Subcutaneous adipose tissue (tissue), 4 donors: ENCODE results near the gene DUT. TPM values are rescaled to one million over a fixed set of nuclear protein-coding genes. Genes with fewer than 3 reads are reported as not detected.

Source experiments
- total RNA-seq, 4 donors: library from RNA; depleted of rRNA; stranded (reverse); fragments of >200 nt; gene quantifications; one replicate each; pipeline ENCODE4 v1.1.0, GENCODE V29; 2016
- TF ChIP-seq, protein P1 (sequence below): fragments of 450-650 bp; IDR thresholded peaks from one replicate; pipeline ENCODE4 v1.5.1; 2016; ENCODE audit warnings: low read depth, mild to moderate bottlenecking, control low read depth, antibody characterized with exemption, moderate library complexity

Gene DUT
- total RNA-seq, 4 donors from 2014 or later = 87.6 to 144 (median 93.1) TPM

DNA sequence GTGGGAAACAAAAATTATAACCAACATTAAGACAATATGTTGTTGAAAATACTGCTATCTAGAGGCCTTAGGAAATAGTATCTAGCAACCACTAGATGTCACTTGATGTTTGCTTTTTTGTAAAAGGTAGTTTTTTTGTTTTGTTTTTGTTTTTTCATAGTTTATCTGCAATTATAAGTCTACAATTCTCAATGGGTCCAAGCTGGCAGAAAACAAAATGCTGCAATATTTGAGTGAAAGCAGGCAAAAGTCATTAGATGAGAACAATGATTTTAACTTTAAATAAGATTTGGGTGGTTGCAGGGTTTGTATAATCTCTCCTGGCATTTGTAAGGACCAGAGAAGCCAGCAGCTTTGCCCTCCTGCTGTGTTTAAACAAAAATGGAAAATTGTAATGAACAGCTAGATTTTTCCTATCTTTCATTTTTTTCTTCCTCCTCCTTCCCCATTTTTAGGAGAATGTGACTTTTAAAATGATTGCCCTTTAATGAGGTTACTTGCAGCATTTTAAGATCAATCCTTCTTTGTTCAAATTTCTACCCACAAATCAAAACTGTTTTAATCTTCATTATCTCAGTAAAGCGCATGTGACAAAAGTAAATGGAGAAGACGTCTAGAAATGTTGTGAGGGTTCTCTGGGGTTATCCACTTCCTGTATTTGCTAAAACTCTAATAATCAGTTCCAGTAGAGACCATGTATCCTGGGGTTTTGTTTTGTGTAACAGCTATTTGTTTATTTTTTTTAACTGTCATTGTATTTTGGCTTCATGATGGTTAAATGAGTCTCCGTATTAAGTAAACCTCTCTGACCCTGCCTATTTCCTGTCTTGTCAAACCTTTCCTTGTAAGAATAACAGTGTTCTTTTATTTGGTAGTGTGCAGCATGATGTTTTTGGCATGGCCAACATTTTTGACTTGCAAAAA is 27.3 kb downstream of the DUT start:
- TF ChIP-seq, protein P1, sequence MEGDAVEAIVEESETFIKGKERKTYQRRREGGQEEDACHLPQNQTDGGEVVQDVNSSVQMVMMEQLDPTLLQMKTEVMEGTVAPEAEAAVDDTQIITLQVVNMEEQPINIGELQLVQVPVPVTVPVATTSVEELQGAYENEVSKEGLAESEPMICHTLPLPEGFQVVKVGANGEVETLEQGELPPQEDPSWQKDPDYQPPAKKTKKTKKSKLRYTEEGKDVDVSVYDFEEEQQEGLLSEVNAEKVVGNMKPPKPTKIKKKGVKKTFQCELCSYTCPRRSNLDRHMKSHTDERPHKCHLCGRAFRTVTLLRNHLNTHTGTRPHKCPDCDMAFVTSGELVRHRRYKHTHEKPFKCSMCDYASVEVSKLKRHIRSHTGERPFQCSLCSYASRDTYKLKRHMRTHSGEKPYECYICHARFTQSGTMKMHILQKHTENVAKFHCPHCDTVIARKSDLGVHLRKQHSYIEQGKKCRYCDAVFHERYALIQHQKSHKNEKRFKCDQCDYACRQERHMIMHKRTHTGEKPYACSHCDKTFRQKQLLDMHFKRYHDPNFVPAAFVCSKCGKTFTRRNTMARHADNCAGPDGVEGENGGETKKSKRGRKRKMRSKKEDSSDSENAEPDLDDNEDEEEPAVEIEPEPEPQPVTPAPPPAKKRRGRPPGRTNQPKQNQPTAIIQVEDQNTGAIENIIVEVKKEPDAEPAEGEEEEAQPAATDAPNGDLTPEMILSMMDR = no peak

DNA sequence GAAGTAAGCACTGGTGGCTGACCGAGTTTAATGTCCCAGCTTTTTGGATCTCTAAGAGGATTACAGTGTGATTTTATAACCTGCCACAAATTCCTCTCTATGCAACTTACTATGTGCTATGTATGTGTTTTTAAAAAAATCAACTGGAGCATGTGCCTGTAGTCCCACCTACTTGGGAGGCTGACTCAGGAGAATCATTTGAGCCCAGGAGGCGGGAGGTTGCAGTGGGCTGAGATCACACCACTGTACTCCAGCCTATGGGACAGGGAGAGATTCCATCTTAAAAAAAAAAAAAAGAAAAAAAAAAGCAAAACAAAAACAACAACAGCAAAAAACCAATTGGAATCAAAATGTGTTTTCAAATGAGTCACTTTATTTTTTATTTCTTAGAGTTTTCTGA is 29.6 kb downstream of the DUT start:
- TF ChIP-seq, protein P1 = no peak

DNA sequence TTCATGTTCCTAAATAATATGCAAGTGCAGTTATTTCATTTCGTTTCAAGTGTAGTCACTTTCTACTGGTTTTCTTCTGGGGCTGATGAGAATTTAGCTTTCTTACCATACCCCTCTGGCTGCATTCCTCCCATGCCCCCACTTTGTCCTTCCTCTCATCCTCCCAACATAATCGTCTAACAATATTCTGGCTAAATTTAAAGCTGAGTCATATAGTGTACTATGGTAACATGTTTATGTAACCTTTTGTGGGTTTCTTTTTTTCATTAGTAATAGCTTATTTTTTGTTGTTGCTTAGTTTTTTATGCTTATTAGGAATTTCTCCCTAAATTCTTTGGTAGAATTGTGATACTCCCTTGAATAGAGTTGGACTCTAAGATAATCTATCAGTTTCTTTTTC is 30.5 kb downstream of the DUT start:
- TF ChIP-seq, protein P1 = no peak

DNA sequence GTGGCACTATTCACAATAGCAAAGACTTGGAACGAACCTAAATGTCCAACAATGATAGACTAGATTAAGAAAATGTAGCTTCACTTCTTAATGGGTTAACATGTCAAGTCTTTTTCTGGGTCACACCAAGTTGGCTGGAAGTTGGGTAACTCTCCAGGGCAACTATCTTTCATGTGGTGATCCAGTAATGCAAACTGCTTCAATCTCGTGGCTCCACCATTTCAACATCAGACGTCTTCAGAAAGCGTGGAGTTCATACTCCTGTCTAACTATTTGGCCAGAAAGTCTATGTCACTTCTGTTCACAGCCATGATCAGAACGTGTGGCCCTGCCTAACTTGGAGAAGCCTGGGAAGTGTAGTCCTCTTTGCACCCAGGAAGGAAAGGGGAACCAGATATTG is 32.2 kb downstream of the DUT start:
- TF ChIP-seq, protein P1 = no peak

DNA sequence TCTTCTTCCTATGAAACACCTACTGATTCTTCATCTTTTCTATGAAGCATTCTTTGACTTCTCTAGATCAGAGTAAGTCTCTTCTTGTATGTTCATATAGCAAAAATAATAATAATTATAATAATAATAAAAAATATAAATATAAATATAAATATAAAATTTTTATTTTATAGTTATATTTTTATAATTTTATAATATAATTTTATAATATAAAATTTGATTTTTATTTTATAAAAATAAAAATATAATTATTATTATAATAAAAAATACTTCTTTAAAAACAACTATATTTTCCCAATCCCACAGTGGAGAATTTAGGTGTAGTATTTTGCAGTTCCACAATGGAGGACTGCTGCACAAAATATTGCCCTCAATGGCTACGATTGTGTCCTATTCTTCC is 34.3 kb downstream of the DUT start:
- TF ChIP-seq, protein P1 = no peak

DNA sequence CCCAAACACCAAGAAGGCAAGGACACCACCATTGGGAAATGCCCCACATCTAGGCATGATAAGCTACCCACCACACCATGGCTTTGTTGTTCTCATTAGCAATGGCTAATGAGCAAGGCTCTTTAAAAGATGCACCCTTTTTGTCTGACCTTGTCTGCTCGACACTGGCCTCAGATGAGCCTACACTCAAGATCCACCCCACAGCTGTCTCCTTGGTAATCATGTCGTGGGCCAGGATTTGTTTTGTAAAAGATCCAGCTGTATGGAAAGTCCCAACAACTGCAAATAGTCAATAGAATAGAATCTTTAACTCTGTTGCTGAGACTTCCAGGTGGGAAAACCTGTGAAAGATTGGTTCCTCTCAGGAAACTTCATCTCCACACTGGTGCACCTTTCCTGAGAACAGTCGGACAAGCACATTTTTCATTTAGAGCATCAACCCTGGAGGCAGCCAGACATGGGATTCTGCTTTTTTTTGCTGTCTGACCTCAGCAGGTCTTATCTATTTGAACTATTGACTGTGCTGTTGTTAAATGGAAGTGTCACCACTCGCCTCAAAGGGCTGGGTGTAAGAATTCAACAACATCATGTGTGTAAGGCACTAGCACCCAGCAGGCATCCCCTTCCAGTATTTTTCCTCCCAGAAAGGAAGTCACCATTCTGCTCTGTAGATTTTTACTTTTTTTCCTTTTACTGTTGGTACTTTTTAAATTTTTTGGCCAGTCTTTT is 35.5 kb downstream of the DUT start:
- TF ChIP-seq, protein P1 = no peak

DNA sequence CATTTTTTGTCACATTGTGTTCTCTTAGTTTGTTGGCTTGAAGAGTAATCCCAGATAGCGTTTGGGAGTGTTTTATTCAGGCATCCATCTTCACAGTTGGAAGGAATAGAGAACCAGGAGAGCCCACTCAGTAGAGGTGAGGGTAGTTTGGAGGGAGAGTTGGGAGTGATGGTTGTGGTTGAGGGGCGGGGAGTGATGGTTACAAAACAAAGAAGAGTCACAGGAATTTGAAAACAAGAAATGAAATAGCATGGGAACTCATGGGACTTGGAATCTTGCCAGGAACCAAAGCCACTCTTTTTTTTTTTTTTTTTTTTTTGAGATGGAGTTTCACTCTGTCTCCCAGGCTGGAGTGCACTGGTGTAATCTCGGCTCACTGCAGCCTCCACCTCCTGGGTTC is 36.3 kb downstream of the DUT start:
- TF ChIP-seq, protein P1 = no peak
